Stimulated activated CD8-positive, alpha-beta memory T cell treated with anti-CD3 and anti-CD28 coated beads, Interleukin-4, amount 100 ng/mL, for 48 hours (primary cell): ENCODE measurements around the gene KBTBD6.
"Not testable (repeated sequence)": the region's sequence is repeated elsewhere in the genome, so short reads cannot be mapped to it uniquely, and the experiment has no call there.

Experiments
- DNase-seq: peaks from one replicate; pipeline ENCODE4 v3.0.0-alpha.2; 2020

The KBTBD6 gene

GRCh38 chr13:41133951-41134350 lies 1.3 kb upstream of the KBTBD6 start:
- DNase-seq, result no peak

GRCh38 chr13:41131660-41132511 lies 716 bp downstream of the KBTBD6 start:
- not testable (repeated sequence) for DNase-seq

DNA sequence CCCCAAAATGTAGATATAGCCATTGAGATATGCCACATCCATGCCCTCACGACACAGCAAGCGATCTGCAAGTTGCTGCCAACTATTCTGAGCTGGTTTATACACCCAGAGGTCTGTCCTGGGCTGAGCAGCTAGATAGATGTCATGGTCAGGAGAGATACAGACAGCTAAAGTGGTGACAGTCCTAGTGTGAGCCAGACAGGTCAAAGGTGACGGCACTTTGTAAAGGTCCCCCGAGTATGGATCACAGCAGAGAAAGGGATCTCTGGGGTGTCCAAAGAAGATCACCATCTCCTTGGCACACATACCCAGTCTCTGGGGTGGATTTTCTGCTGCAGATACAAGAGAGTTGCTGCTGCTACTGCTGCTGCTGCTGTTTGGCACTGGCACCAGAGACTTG lies 1.4 kb downstream of the KBTBD6 start:
- DNase-seq, result not testable (repeated sequence)

GRCh38 chr13:41130356-41130755 lies 2.2 kb downstream of the KBTBD6 start:
- no peak for DNase-seq

- no peak for DNase-seq
Measured at GRCh38 chr13:41127701-41128100, 4.9 kb downstream of the KBTBD6 start.

- no peak for DNase-seq
Measured at GRCh38 chr13:41122838-41123237, 9.8 kb downstream of the KBTBD6 start.

- no peak for DNase-seq
Measured at GRCh38 chr13:41117869-41118268, 14.7 kb downstream of the KBTBD6 start.

- no peak for DNase-seq
Measured at GRCh38 chr13:41111454-41111853, 21.1 kb downstream of the KBTBD6 start.

- DNase-seq, result no peak
Measured at GRCh38 chr13:41107584-41108014, 25.0 kb downstream of the KBTBD6 start.

DNA sequence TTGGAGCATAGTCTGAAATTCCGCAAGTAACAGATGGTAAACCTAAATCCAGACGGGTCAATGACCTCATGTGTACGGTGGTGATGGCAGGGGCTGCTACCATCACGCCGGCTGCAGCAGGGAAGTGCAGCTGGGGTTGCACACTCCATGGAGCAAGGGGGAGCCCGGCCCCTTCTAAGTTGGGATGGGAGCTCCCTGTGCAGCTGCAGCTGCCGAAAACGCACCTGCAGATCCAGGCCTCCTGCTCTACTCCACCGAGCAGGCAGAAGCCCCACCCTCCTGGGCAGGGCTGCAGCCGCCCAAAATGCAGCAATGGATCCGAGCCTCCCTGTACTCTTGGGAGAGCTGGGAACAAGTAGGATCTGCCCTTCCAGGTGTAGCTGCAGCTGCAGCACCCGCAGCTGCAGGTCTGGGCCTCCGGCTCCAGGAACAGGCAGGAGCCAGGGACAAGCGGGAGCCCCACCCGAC lies 25.5 kb downstream of the KBTBD6 start:
- DNase-seq, result no peak

- no peak for DNase-seq
Measured at GRCh38 chr13:41099986-41100385, 32.6 kb downstream of the KBTBD6 start.

GRCh38 chr13:41098761-41099160 lies 33.8 kb downstream of the KBTBD6 start:
- no peak for DNase-seq

GRCh38 chr13:41095681-41096080 lies 36.9 kb downstream of the KBTBD6 start:
- DNase-seq, result not testable (repeated sequence)

DNA sequence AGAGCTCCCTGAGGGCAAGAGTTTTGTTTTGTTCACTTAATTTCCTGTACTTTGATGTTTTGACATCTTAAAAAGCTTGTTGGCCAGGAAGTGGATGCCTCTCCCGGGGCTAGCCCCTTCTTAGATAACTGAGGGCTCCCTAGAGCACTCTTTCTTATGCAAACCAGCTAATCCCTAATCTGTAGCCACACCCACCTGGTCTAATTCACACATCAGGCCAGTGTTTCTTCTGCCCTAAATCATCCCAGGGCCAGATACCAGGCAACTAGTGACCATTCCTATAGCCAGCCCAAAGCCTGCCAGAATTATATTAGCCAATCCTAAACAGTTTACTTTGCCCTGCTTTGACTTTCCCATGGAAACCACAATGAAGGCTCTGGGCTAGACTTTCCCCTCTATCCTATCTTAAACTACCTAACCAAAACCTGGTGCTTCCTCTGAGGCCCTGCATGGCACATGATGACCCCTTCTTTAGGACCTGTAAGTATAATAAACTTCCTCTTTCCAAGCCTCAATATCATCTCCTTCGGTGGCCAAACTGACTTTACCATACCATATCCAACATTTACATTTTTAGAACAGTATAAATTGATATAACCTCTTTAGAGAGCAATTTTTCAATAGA lies 46.5 kb downstream of the KBTBD6 start:
- DNase-seq, result no peak

- DNase-seq, result no peak
Measured at GRCh38 chr13:41079725-41080124, 52.9 kb downstream of the KBTBD6 start.
